IPS-15b (cell line): ENCODE data around the gene RPA1.
"Not testable (repeated sequence)": the region's sequence is repeated elsewhere in the genome, so short reads cannot be mapped to it uniquely, and the experiment has no call there.

Source experiments
- H3K27me3 ChIP-seq: one replicate; pipeline ENCODE4 v1.6.1; 2013; ENCODE audit warnings: low read length; ENCODE audit not compliant: control insufficient read depth, insufficient read depth
- H3K36me3 ChIP-seq: one replicate; pipeline ENCODE4 v1.6.1; 2013; ENCODE audit warnings: low read length; ENCODE audit not compliant: control insufficient read depth, insufficient read depth
- H3K4me1 ChIP-seq: one replicate; pipeline ENCODE4 v1.6.1; 2013; ENCODE audit warnings: mild to moderate bottlenecking, low read length; ENCODE audit not compliant: control insufficient read depth, insufficient read depth
- H3K4me3 ChIP-seq: one replicate; pipeline ENCODE4 v1.5.1; 2013; ENCODE audit warnings: low read depth, low read length
- H3K9ac ChIP-seq: one replicate; pipeline ENCODE4 v1.6.1; 2013; ENCODE audit warnings: low read depth, mild to moderate bottlenecking, low read length
- H3K9me3 ChIP-seq: one replicate; pipeline ENCODE4 v1.6.1; 2013; ENCODE audit warnings: mild to moderate bottlenecking, low read length; ENCODE audit not compliant: control insufficient read depth, insufficient read depth

RPA1 gene

GRCh38 chr17:1797323-1797722, 32.5 kb upstream of the RPA1 start:
- Histone ChIP-seq H3K9me3 (no peaks in the 10 kb centered on the region), H3K36me3 (peaks cover 7% of the 10 kb centered on the region), H3K9ac (no peak overlapping the region), H3K4me3 (no peak overlapping the region), H3K27me3 (no peaks in the 10 kb centered on the region), H3K4me1 (no peaks in the 10 kb centered on the region)

- not testable (repeated sequence) for H3K9me3 ChIP-seq, H3K9ac ChIP-seq, H3K27me3 ChIP-seq, H3K4me3 ChIP-seq, H3K36me3 ChIP-seq, H3K4me1 ChIP-seq
Observed at GRCh38 chr17:1797846-1798245, 32.0 kb upstream of the RPA1 start.

GRCh38 chr17:1800240-1800639, 29.6 kb upstream of the RPA1 start:
- Histone ChIP-seq H3K9ac (no peak overlapping the region), H3K4me1 (no peaks in the 10 kb centered on the region), H3K4me3 (no peak overlapping the region), H3K9me3 (no peaks in the 10 kb centered on the region), H3K27me3 (no peaks in the 10 kb centered on the region), H3K36me3 (peaks cover 16% of the 10 kb centered on the region)

- Histone ChIP-seq H3K9ac (no peak overlapping the region), H3K36me3 (peaks cover 16% of the 10 kb centered on the region), H3K4me3 (no peak overlapping the region), H3K4me1 (no peaks in the 10 kb centered on the region), H3K9me3 (no peaks in the 10 kb centered on the region), H3K27me3 (no peaks in the 10 kb centered on the region)
Observed at GRCh38 chr17:1800712-1801111, 29.1 kb upstream of the RPA1 start.

- Histone ChIP-seq H3K4me1 (no peaks in the 10 kb centered on the region), H3K36me3 (peaks cover 19% of the 10 kb centered on the region), H3K9ac (no peak overlapping the region), H3K27me3 (no peaks in the 10 kb centered on the region), H3K9me3 (no peaks in the 10 kb centered on the region), H3K4me3 (no peak overlapping the region)
Observed at GRCh38 chr17:1802429-1802828, 27.4 kb upstream of the RPA1 start.

GRCh38 chr17:1803280-1803679, 26.5 kb upstream of the RPA1 start:
- Histone ChIP-seq H3K36me3 (peaks cover 17% of the 10 kb centered on the region), H3K4me1 (no peaks in the 10 kb centered on the region), H3K9me3 (no peaks in the 10 kb centered on the region), H3K9ac (no peak overlapping the region), H3K27me3 (no peaks in the 10 kb centered on the region), H3K4me3 (no peak overlapping the region)

- no peaks in the 10 kb centered on the region for H3K4me1 ChIP-seq
- no peak overlapping the region for H3K9ac ChIP-seq
- H3K9me3 ChIP-seq: no peaks in the 10 kb centered on the region
- peaks cover 21% of the 10 kb centered on the region for H3K36me3 ChIP-seq
- no peaks in the 10 kb centered on the region for H3K27me3 ChIP-seq
- H3K4me3 ChIP-seq: no peak overlapping the region
Observed at GRCh38 chr17:1807890-1808289, 21.9 kb upstream of the RPA1 start.

- Histone ChIP-seq H3K4me1 (no peaks in the 10 kb centered on the region), H3K36me3 (peaks cover 16% of the 10 kb centered on the region), H3K9ac (no peak overlapping the region), H3K27me3 (no peaks in the 10 kb centered on the region), H3K9me3 (no peaks in the 10 kb centered on the region), H3K4me3 (no peak overlapping the region)
Observed at GRCh38 chr17:1808644-1809043, 21.2 kb upstream of the RPA1 start.

GRCh38 chr17:1809815-1810214, 20.0 kb upstream of the RPA1 start:
- not testable (repeated sequence) for H3K27me3 ChIP-seq, H3K4me1 ChIP-seq, H3K9ac ChIP-seq, H3K4me3 ChIP-seq, H3K9me3 ChIP-seq
- peaks cover 12% of the 10 kb centered on the region for H3K36me3 ChIP-seq

GRCh38 chr17:1810450-1811103, 19.2 kb upstream of the RPA1 start:
- Histone ChIP-seq H3K4me1 (no peaks in the 10 kb centered on the region), H3K27me3 (no peaks in the 10 kb centered on the region), H3K4me3 (no peak overlapping the region), H3K36me3 (peaks cover 12% of the 10 kb centered on the region), H3K9ac (no peak overlapping the region), H3K9me3 (no peaks in the 10 kb centered on the region)

GRCh38 chr17:1813088-1813487, 16.7 kb upstream of the RPA1 start:
- Histone ChIP-seq H3K4me3 (no peak overlapping the region), H3K36me3 (peaks cover 9% of the 10 kb centered on the region), H3K27me3 (no peaks in the 10 kb centered on the region)

GRCh38 chr17:1820528-1821252, 9.1 kb upstream of the RPA1 start:
- H3K4me1 ChIP-seq: no peaks in the 10 kb centered on the region
- H3K27me3 ChIP-seq: no peaks in the 10 kb centered on the region
- no peak overlapping the region for H3K9ac ChIP-seq
- H3K36me3 ChIP-seq: peaks cover 4% of the 10 kb centered on the region
- H3K4me3 ChIP-seq: no peak overlapping the region
- H3K9me3 ChIP-seq: no peaks in the 10 kb centered on the region

More at GRCh38 chr17:1813088-1813487, 16.7 kb upstream of the RPA1 start:
- no peaks in the 10 kb centered on the region for H3K4me1 ChIP-seq
- H3K9ac ChIP-seq: no peak overlapping the region
- H3K9me3 ChIP-seq: no peaks in the 10 kb centered on the region
